Measurements from ENCODE around the gene KRTAP2-4. TPM values are rescaled to one million over a fixed set of nuclear protein-coding genes. Genes with fewer than 3 reads are reported as not detected.
"Not testable (repeated sequence)": the region's sequence is repeated elsewhere in the genome, so short reads cannot be mapped to it uniquely, and the experiment has no call there.

Gene KRTAP2-4
- total RNA-seq, 4 donors from 2014 or later: not detected

DNA sequence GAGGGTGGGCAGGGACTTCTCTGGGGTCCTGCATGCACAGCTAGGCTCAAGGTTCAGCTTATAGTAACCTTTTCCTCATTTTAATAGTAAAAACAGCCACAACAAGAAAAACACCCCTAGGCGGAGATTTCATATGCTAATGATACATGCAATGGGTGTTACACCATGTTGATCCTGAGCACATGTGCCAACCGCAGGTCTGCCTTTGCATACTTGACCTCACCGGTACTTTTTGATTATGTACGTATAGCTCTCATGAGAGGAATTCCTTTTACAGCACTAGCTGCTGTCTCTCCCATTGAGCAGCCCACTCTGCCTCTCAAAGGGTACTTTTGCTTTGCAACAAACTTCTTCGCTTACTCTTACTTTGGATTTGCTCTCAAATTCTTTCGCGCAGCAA, 30.4 kb upstream of the KRTAP2-4 start:
- TF ChIP-seq POLR2AphosphoS5 (IDR thresholded peaks at IDR 0.05): no peak
- no peak for TF ChIP-seq EP300 (IDR thresholded peaks at IDR 0.05)
- TF ChIP-seq, protein P1, sequence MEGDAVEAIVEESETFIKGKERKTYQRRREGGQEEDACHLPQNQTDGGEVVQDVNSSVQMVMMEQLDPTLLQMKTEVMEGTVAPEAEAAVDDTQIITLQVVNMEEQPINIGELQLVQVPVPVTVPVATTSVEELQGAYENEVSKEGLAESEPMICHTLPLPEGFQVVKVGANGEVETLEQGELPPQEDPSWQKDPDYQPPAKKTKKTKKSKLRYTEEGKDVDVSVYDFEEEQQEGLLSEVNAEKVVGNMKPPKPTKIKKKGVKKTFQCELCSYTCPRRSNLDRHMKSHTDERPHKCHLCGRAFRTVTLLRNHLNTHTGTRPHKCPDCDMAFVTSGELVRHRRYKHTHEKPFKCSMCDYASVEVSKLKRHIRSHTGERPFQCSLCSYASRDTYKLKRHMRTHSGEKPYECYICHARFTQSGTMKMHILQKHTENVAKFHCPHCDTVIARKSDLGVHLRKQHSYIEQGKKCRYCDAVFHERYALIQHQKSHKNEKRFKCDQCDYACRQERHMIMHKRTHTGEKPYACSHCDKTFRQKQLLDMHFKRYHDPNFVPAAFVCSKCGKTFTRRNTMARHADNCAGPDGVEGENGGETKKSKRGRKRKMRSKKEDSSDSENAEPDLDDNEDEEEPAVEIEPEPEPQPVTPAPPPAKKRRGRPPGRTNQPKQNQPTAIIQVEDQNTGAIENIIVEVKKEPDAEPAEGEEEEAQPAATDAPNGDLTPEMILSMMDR (IDR thresholded peaks at IDR 0.05): no peak
- TF ChIP-seq POLR2A (IDR thresholded peaks at IDR 0.05): no peak
- H3K36me3 ChIP-seq: no peaks in the 10 kb centered on the region
- H3K27me3 ChIP-seq: peaks cover 19% of the 10 kb centered on the region
- 84 to 85% methylated on average over 5 to 7 of the region's 7 CpGs for WGBS, 2 donors (ENCODE audit: low coverage in 1 of 2)
- no peak overlapping the region for H3K27ac ChIP-seq
- H3K4me3 ChIP-seq: no peak overlapping the region
- H3K9me3 ChIP-seq: no peaks in the 10 kb centered on the region
- ATAC-seq: no peak
- no peaks in the 10 kb centered on the region for H3K4me1 ChIP-seq

DNA sequence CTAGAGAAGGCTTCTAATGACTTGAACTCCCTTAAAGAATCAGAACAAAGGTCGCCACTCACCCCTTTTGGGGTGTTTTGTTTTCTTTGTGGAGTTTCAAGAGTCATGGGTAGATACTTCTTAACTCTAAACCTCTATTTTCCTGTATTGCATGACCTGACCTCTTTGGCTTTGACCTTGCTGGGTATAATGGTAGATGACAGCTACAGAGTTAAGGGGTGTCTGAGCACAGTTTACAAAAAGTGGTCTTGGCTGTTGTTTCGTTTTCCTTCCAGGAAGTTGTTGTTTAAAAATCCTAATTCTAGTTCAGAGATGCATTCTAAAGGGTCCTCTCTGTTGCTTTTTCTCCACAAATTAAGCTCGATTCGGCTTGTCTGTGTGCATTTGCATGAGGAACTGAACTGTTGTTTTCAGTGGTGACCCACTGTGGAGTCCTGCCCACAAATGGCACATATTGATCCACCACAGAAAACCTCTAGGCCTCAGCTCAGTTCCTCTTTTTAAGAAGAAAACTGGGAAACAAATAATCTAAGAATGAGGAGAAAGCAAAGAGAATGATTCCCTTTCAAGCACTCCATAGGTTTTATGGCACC, 23.2 kb upstream of the KRTAP2-4 start:
- ATAC-seq, H3K4me3 ChIP-seq, H3K9me3 ChIP-seq, H3K4me1 ChIP-seq, H3K27me3 ChIP-seq, H3K36me3 ChIP-seq, H3K27ac ChIP-seq: not testable (repeated sequence)
- 57 to 58% methylated on average over 4 of the region's 4 CpGs for WGBS, 2 donors (ENCODE audit: low coverage in 1 of 2)

DNA sequence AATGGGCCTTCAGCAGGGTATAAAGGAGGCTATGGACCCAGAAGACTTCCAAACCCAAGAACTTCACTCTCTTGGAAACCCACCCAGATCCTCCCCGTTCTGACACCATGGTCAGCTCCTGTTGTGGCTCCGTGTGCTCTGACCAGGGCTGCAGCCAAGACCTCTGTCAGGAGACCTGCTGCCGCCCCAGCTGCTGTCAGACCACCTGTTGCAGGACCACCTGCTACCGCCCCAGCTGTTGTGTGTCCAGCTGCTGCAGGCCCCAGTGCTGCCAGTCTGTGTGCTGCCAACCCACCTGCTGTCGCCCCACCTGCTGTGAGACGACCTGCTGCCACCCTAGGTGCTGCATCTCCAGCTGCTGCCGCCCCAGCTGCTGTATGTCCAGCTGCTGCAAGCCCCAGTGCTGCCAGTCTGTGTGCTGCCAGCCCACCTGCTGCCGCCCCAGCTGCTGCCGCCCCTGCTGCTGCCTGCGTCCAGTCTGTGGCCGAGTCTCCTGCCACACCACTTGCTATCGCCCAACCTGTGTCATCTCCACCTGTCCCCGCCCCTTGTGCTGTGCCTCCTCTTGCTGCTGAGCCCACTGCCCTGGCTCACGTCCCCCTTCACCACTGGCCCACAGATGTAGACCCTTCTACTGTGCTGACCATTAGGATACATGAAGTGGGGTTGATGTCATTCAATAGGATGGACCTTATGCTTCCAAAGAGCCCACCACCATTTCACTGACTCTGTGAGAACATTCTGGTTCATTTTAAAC, 18.6 kb upstream of the KRTAP2-4 start, which contains the start of gene KRTAP4-7:
KRTAP4-7 (plus strand) TSS at position 51 of the 757 bp plus-strand sequence; CDS start at position 108, 57 bp downstream.
- H3K27me3 ChIP-seq, H3K4me1 ChIP-seq, H3K9me3 ChIP-seq, H3K36me3 ChIP-seq, H3K4me3 ChIP-seq, H3K27ac ChIP-seq, ATAC-seq: not testable (repeated sequence)
- WGBS, 2 donors (ENCODE audit: low coverage in 1 of 2): 63% methylated on average over 2 of the region's 14 CpGs; no CpG with 5 or more reads in 1 of the 2 donors

DNA sequence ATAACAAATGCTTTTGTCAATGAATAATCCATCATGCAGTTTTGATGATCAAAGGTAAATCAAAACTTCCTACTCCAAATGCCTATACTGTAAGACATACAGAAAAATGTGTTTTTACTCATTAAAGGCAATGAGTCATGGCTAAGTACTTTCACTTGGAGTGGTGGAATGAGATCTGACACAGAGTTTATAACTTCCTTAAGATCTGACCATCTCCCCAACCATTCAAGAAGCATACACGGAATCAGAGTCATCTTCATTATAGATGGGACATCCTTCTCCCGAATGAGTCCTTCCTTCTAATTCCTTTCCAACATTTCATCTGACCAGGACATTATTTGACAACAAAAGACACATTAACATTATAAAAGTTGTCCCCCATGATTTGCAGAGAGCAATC, 17.7 kb upstream of the KRTAP2-4 start:
- ATAC-seq, H3K9me3 ChIP-seq, H3K4me1 ChIP-seq, H3K27ac ChIP-seq, H3K27me3 ChIP-seq, H3K36me3 ChIP-seq, H3K4me3 ChIP-seq: not testable (repeated sequence)
- 44% methylated on average over 2 of the region's 2 CpGs; no CpG with 5 or more reads in 1 of the 2 donors for WGBS, 2 donors (ENCODE audit: low coverage in 1 of 2)

DNA sequence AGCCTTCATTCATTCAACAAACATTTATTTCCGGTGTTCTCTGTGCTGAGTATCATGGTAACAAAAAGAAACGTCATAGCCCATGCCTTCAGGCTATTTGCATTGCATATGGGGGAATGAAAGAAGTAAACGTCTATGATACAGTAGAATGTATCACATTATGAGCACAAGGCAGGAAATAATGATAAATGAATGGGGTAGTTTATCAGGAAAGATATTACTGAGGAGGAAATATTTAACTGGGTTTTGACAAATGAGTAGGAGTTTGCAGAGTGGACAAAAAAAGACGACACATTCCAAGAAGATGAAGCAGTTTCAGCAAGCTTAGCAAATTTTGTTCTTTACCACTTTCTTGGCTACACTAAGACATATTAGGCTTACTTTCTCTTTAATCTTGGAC, 16.9 kb upstream of the KRTAP2-4 start:
- H3K4me1 ChIP-seq: no peaks in the 10 kb centered on the region
- no peak overlapping the region for H3K27ac ChIP-seq
- no peaks in the 10 kb centered on the region for H3K9me3 ChIP-seq
- no peaks in the 10 kb centered on the region for H3K27me3 ChIP-seq
- 41 to 47% methylated on average over 4 of the region's 4 CpGs for WGBS, 2 donors (ENCODE audit: low coverage in 1 of 2)
- no peak for ATAC-seq
- H3K4me3 ChIP-seq: no peak overlapping the region
- H3K36me3 ChIP-seq: no peaks in the 10 kb centered on the region
- TF ChIP-seq POLR2A (IDR thresholded peaks at IDR 0.05) (no peak), EP300 (IDR thresholded peaks at IDR 0.05) (no peak), POLR2AphosphoS5 (IDR thresholded peaks at IDR 0.05) (no peak)
- TF ChIP-seq, protein P1 (IDR thresholded peaks at IDR 0.05): no peak

DNA sequence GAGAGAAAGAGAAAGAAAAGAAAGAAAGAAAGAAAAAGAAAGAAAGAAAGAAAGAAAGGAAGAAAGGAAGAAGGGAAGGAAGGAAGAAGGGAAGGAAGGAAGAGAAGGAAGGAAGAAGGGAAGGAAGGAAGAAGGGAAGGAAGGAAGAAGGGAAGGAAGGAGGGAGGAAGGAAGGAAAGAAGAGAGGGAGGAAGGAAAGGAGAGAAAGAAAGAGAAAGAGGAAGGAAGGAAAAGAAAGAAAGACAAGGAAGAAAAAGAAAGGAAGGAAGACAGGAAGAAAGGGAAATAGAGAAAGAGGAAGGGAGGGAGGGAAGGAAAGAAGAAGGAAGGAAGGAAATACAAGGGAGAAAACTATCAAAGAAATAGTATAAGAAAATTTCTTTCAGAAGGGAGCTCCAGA, 11.1 kb upstream of the KRTAP2-4 start:
- no peaks in the 10 kb centered on the region for H3K36me3 ChIP-seq
- H3K27ac ChIP-seq: no peak overlapping the region
- H3K4me1 ChIP-seq: no peaks in the 10 kb centered on the region
- no peaks in the 10 kb centered on the region for H3K27me3 ChIP-seq
- no peaks in the 10 kb centered on the region for H3K9me3 ChIP-seq
- H3K4me3 ChIP-seq: no peak overlapping the region
- ATAC-seq: no peak
- TF ChIP-seq, protein P1 (IDR thresholded peaks at IDR 0.05): no peak
- TF ChIP-seq POLR2AphosphoS5 (IDR thresholded peaks at IDR 0.05) (no peak), POLR2A (IDR thresholded peaks at IDR 0.05) (no peak), EP300 (IDR thresholded peaks at IDR 0.05) (no peak)

Measured in gastroesophageal sphincter (tissue), 4 donors.